Spleen (tissue), 11 donors: Measurements from ENCODE around the gene TSPAN33. TPM values are rescaled to one million over a fixed set of nuclear protein-coding genes. Genes with fewer than 3 reads are reported as not detected.

Experiments used
- DNase-seq: peaks from one replicate; pipeline ENCODE4 v3.0.0-alpha.2; 2020
- H3K27ac ChIP-seq, 8 donors: fragments of 200-600 bp; sonication (generic) in 7 of 8; 1 replicate in 4 of 8; 2 replicates in 4 of 8; pipeline versions ENCODE4 v1.5.0 to v1.8.0; 2016 to 2021; ENCODE audit warnings: inconsistent platforms in 4 of 8, mild to moderate bottlenecking in 4 of 8, moderate library complexity in 1 of 8
- H3K27me3 ChIP-seq, 7 donors: fragments of 200-600 bp; sonication (generic) in 6 of 7; replicated peaks in 1 of 7; 1 replicate in 4 of 7; 2 replicates in 3 of 7; pipeline versions ENCODE4 v1.5.0 to v1.8.0; 2016 to 2021; ENCODE audit warnings: inconsistent platforms in 3 of 7, mild to moderate bottlenecking in 1 of 7
- H3K36me3 ChIP-seq, 6 donors: fragments of 200-600 bp; sonication (generic) in 5 of 6; 1 replicate in 4 of 6; 2 replicates in 2 of 6; pipeline versions ENCODE4 v1.5.0 to v1.8.0; 2016 to 2021; ENCODE audit warnings: inconsistent platforms in 2 of 6
- H3K4me1 ChIP-seq, 6 donors: fragments of 200-600 bp; sonication (generic) in 5 of 6; 1 replicate in 3 of 6; 2 replicates in 3 of 6; pipeline versions ENCODE4 v1.5.0 to v1.8.0; 2016 to 2021; ENCODE audit warnings: inconsistent platforms in 3 of 6
- H3K4me3 ChIP-seq, 8 donors: fragments of 200-600 bp; sonication (generic) in 7 of 8; 1 replicate in 4 of 8; 2 replicates in 4 of 8; pipeline versions ENCODE4 v1.5.0 to v1.8.0; 2016 to 2021; ENCODE audit warnings: inconsistent platforms in 4 of 8, mild to moderate bottlenecking in 4 of 8, moderate library complexity in 2 of 8
- H3K9me3 ChIP-seq, 8 donors: fragments of 200-600 bp; sonication (generic) in 7 of 8; 1 replicate in 4 of 8; 2 replicates in 4 of 8; pipeline versions ENCODE4 v1.5.0 to v1.8.0; 2016 to 2021; ENCODE audit warnings: inconsistent platforms in 4 of 8
- POLR2A ChIP-seq, 3 donors: fragments of 450-650 bp; IDR thresholded peaks; one replicate each; pipeline ENCODE4 v1.5.1; 2017; ENCODE audit warnings: antibody characterized with exemption in 3 of 3, mild to moderate bottlenecking in 1 of 3
- POLR2AphosphoS5 ChIP-seq, 3 donors: sonication (generic); formaldehyde crosslinking; IDR thresholded peaks; one replicate each; pipeline ENCODE4 v1.5.1; 2017; ENCODE audit warnings: antibody characterized with exemption in 3 of 3
- WGBS, 5 donors: extraction: QIAGEN DNeasy Blood & Tissue Kit in 3 of 5; methylation state at CpG; one replicate each; pipeline versions ENCODE4 v1.1.5 to v1.1.7; 2013 to 2018; 5-methylcytosine and 5-hydroxymethylcytosine counted together
- intact Hi-C: fragments of 100-400 bp; cut with DNase I; formaldehyde crosslinking; loops from one replicate; pipeline ENCODE4 v1.15.0; 2023; ENCODE audit warnings: low total_unique reads
- polyA plus RNA-seq, 3 donors: library from polyadenylated mRNA; stranded (reverse); fragments of 200-250 nt; gene quantifications; one replicate each; pipeline ENCODE4 v1.2.1, GENCODE V29; 2013
- total RNA-seq, 7 donors: library from RNA; depleted of rRNA in 3 of 7; stranded (reverse); fragments of >200 nt in 3 of 7; fragmentation: NEBNext Ultra II Directional in 4 of 7; extraction: Animal tissue kit (Norgen Biotek cat#: 25700) in 4 of 7; gene quantifications; one replicate each; pipeline versions ENCODE4 v1.1.0 to v1.2.1, GENCODE V29; 2016 to 2021
- TF ChIP-seq, protein P1 (sequence below), 11 experiments: fragments of 200-600 bp in 7 of 11; fragments of 450-650 bp in 4 of 11; sonication (generic) in 4 of 11; IDR thresholded peaks in 8 of 11; conservative IDR thresholded peaks in 3 of 11; 1 replicate in 7 of 11; 2 replicates in 4 of 11; pipeline versions ENCODE4 v1.4.0 to v1.8.0; 2016 to 2021; ENCODE audit warnings: antibody characterized with exemption in 11 of 11, inconsistent platforms in 4 of 11, mild to moderate bottlenecking in 1 of 11
- donor health status: healthy with polysubstance abuse.
- donor health status: DM: no; HTN: no; CAD: no; lungs with moderate emphysema.
- donor health status: DM: no; HTN: no; CAD: no.
- donor health status: Bipolar disorder and iron deficiency.
- donor health status: healthy.
- donor health status: DM: no; HTN: no; CAD: no.
- donor health status: DM: yes; HTN: yes; CAD: no.

TSPAN33 gene
- total and polyA plus RNA-seq, 10 donors = 37.0 to 57.9 (median 47.2) TPM

DNA sequence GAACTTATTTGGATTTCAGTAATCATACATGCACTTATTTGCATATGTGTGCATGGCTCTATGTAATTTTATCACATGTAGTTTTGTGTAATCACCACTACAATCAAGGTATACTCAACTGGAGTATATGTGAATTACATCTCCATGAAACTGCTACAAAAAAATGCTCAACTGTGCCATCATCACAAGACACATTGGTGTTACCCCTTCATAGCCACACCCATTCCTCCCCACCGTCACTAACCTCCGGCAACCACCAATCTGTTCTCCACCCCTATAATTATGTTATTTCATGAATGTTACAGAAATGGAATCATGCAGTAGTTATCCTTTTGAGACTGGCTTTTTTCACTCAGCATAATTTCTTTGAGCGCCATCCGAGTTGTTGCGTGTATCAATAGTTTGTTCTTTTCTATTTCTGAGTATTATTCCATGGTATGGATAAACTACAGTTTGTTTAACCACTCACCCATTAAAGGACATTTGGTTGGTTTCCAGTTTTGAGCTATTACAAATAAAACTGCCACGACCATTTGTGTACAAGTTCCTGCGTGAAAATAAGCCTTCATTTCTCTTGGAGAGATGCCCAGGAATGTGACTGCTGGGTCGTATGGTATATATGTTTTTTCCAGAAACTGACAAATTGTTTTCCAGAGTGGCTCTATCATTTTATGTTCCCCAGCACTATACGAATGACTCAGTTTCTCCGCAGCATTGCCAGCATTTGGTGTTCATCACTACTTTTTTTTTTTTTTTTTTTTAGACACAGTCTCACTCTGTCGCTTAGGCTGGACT lies 32.6 kb downstream of the TSPAN33 start:
- TF ChIP-seq POLR2A (IDR thresholded peaks at IDR 0.05) (no peak), POLR2AphosphoS5 (IDR thresholded peaks at IDR 0.05) (no peak)
- TF ChIP-seq, protein P1, sequence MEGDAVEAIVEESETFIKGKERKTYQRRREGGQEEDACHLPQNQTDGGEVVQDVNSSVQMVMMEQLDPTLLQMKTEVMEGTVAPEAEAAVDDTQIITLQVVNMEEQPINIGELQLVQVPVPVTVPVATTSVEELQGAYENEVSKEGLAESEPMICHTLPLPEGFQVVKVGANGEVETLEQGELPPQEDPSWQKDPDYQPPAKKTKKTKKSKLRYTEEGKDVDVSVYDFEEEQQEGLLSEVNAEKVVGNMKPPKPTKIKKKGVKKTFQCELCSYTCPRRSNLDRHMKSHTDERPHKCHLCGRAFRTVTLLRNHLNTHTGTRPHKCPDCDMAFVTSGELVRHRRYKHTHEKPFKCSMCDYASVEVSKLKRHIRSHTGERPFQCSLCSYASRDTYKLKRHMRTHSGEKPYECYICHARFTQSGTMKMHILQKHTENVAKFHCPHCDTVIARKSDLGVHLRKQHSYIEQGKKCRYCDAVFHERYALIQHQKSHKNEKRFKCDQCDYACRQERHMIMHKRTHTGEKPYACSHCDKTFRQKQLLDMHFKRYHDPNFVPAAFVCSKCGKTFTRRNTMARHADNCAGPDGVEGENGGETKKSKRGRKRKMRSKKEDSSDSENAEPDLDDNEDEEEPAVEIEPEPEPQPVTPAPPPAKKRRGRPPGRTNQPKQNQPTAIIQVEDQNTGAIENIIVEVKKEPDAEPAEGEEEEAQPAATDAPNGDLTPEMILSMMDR (IDR thresholded peaks at IDR 0.05 in 8 of 11, conservative IDR thresholded peaks at IDR 0.05 in 3 of 11) = no peak
- intact Hi-C loops = no loop called here
- Histone ChIP-seq H3K27ac (no peak overlapping the region), H3K4me1 (no peaks in the 10 kb centered on the region), H3K36me3 (no peaks in the 10 kb centered on the region), H3K27me3 (no peaks in the 10 kb centered on the region), H3K4me3 (no peak overlapping the region), H3K9me3 (no peaks in the 10 kb centered on the region)
- 65 to 83% (median 74%) methylated on average over 11 of the region's 11 CpGs for WGBS, 5 donors
- no peak for DNase-seq

DNA sequence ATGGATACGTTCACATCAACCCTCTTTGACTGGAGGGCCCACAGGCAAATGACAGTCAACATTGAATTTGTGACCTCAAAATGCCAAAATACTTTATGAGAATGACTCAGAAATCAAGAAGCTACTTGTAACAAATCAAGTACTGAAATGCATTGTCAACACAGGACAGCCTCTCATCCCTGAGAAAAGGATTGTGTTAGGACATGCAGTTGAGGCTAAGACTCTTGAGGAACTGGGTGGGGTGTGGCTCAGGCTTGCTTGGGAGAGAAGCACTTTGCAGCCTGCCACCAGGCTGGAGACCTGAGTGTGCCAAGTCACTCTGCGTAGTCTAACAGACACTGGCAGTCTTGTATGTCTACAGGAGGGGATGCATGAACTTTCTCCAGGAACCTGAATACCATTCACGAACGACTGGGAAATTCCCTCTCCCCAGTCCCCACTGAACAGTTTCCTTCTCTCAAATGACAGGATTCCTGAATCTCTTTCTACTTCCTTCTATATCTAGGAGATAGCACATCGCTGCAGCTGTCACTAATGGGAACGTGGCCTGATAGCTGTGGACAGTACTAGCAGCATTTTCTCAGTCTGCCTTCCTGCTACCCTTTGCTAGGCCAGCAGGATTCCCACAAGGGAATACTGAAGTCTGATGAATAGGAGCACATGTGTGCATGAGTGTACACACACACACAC lies 40.6 kb downstream of the TSPAN33 start:
- no peak for DNase-seq
- WGBS, 5 donors = 61 to 83% (median 70%) methylated on average over 6 of the region's 6 CpGs
- peaks cover 0 to 33% (median 10%) of the 10 kb centered on the region in 7 donors for H3K27me3 ChIP-seq

DNA sequence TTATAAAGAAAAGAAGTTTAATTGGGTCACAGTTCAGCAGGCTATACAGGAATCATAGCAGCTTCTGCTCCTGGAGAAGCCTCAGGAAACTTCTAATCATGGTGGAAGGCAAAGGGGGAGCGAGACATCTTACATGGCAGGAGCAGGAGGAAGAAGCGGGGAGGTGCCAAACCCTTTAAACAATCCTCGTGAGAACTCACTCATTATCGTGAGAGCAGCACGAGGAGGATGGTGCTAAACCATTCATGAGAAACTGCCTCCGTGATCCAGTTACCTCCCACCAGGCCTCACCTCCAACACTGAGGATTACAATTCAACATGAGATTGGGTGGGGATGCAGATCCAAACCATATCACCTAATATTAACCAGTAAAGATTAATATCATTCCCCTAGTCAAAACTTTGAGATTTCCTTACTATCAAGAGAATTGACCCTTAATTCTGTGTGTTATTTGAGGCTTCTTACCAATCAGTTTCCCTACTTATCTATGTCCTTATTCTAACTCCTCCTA lies 42.3 kb downstream of the TSPAN33 start:
- Histone ChIP-seq H3K4me3 (no peak overlapping the region), H3K36me3 (no peaks in the 10 kb centered on the region), H3K4me1 (peaks cover 5 to 30% (median 21%) of the 10 kb centered on the region in 6 donors), H3K9me3 (no peaks in the 10 kb centered on the region), H3K27ac (no peak overlapping the region), H3K27me3 (peaks cover 0 to 45% (median 10%) of the 10 kb centered on the region in 7 donors)
- DNase-seq = no peak
- intact Hi-C loops = no loop called here
- no peak for TF ChIP-seq POLR2AphosphoS5 (IDR thresholded peaks at IDR 0.05)
- no peak for TF ChIP-seq POLR2A (IDR thresholded peaks at IDR 0.05)
- TF ChIP-seq, protein P1 (IDR thresholded peaks at IDR 0.05 in 8 of 11, conservative IDR thresholded peaks at IDR 0.05 in 3 of 11) = no peak
- WGBS, 5 donors = 83 to 94% (median 87%) methylated on average over 6 of the region's 6 CpGs

More for the DNA sequence above, 40.6 kb downstream of the TSPAN33 start:
- H3K9me3 ChIP-seq = no peaks in the 10 kb centered on the region
- no peak overlapping the region for H3K27ac ChIP-seq
- no peaks in the 10 kb centered on the region for H3K36me3 ChIP-seq
- H3K4me3 ChIP-seq = no peak overlapping the region
- peaks cover 5 to 26% (median 20%) of the 10 kb centered on the region in 6 donors for H3K4me1 ChIP-seq
- intact Hi-C loops = no loop called here
- TF ChIP-seq, protein P1 (IDR thresholded peaks at IDR 0.05 in 8 of 11, conservative IDR thresholded peaks at IDR 0.05 in 3 of 11) = no peak
- TF ChIP-seq POLR2A (IDR thresholded peaks at IDR 0.05) (no peak), POLR2AphosphoS5 (IDR thresholded peaks at IDR 0.05) (no peak)
